SK-N-SH (cell line): ENCODE data around the gene SMARCA1.

ENCODE experiments used
- POLR2AphosphoS5 ChIP-seq: IDR thresholded peaks from 2 replicates; pipeline ENCODE4 v1.6.1; 2012; ENCODE audit warnings: low read depth, low read length
- YY1 ChIP-seq: IDR thresholded peaks from 2 replicates; pipeline ENCODE4 v1.4.0; 2012; ENCODE audit warnings: low read depth, mild to moderate bottlenecking
- TF ChIP-seq, protein P1 (sequence below): fragments of 200-600 bp; sonication (generic); IDR thresholded peaks from 2 replicates; pipeline ENCODE4 v1.6.1; 2017; ENCODE audit warnings: antibody characterized with exemption, mild to moderate bottlenecking, moderate library complexity
- TF ChIP-seq, protein P2 (sequence below): IDR thresholded peaks from 2 replicates; pipeline ENCODE4 v1.4.0; 2012; ENCODE audit warnings: low read depth, borderline replicate concordance

- TF ChIP-seq, protein P1, sequence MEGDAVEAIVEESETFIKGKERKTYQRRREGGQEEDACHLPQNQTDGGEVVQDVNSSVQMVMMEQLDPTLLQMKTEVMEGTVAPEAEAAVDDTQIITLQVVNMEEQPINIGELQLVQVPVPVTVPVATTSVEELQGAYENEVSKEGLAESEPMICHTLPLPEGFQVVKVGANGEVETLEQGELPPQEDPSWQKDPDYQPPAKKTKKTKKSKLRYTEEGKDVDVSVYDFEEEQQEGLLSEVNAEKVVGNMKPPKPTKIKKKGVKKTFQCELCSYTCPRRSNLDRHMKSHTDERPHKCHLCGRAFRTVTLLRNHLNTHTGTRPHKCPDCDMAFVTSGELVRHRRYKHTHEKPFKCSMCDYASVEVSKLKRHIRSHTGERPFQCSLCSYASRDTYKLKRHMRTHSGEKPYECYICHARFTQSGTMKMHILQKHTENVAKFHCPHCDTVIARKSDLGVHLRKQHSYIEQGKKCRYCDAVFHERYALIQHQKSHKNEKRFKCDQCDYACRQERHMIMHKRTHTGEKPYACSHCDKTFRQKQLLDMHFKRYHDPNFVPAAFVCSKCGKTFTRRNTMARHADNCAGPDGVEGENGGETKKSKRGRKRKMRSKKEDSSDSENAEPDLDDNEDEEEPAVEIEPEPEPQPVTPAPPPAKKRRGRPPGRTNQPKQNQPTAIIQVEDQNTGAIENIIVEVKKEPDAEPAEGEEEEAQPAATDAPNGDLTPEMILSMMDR, result no peak
- TF ChIP-seq YY1 (no peak), POLR2AphosphoS5 (no peak)
- TF ChIP-seq, protein P2, sequence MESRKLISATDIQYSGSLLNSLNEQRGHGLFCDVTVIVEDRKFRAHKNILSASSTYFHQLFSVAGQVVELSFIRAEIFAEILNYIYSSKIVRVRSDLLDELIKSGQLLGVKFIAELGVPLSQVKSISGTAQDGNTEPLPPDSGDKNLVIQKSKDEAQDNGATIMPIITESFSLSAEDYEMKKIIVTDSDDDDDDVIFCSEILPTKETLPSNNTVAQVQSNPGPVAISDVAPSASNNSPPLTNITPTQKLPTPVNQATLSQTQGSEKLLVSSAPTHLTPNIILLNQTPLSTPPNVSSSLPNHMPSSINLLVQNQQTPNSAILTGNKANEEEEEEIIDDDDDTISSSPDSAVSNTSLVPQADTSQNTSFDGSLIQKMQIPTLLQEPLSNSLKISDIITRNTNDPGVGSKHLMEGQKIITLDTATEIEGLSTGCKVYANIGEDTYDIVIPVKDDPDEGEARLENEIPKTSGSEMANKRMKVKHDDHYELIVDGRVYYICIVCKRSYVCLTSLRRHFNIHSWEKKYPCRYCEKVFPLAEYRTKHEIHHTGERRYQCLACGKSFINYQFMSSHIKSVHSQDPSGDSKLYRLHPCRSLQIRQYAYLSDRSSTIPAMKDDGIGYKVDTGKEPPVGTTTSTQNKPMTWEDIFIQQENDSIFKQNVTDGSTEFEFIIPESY, result no peak
Observed at GRCh38 chrX:129544780-129545179, 21.5 kb upstream of the SMARCA1 start.
